Liver (tissue), 2 donors: ENCODE data around the gene WNT8A.

Source experiments
- GABPA ChIP-seq, 2 donors: IDR thresholded peaks in 1 of 2; conservative IDR thresholded peaks in 1 of 2; 2 replicates each; pipeline ENCODE4 v1.6.1; 2016; ENCODE audit warnings: antibody characterized with exemption in 2 of 2, mild to moderate bottlenecking in 1 of 2, moderate library complexity in 1 of 2
- HNF4G ChIP-seq: IDR thresholded peaks from 2 replicates; pipeline ENCODE4 v1.6.1; 2016; ENCODE audit warnings: antibody characterized with exemption
- TF ChIP-seq, protein P1 (sequence below): IDR thresholded peaks from 2 replicates; pipeline ENCODE4 v1.6.1; 2016; ENCODE audit warnings: antibody characterized with exemption
- donor health status: healthy.

DNA sequence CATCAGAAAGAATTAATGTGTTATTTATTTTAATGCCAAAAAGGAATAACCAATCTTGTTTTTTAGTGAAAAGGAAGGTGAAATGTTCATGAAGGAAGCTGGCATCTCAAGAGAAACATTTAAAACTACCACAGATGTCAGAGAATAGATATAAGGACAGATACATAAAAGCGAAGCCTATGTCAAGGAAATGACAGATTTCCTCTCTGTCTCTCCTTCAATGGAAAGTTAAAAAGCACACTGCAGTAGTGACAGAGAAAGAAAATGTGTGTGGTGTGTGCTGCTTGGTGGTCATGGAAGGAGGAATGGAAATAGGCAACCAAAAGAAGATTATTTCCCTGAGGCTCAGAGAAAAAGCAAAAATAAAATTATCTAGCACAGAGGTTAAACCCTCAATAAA, 9.2 kb downstream of the WNT8A start:
- TF ChIP-seq HNF4G (no peak), GABPA (IDR thresholded peaks at IDR 0.05 in 1 of 2, conservative IDR thresholded peaks at IDR 0.05 in 1 of 2) (no peak)
- TF ChIP-seq, protein P1, sequence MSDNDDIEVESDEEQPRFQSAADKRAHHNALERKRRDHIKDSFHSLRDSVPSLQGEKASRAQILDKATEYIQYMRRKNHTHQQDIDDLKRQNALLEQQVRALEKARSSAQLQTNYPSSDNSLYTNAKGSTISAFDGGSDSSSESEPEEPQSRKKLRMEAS, result no peak
